Brain microvascular endothelial cell (primary cell): ENCODE results near the gene TMEM123.

Source experiments
- DNase-seq: peaks from one replicate; pipeline ENCODE4 v3.0.0-alpha.2; 2020
- H3K27ac ChIP-seq: fragments of 250-450 bp; sonication (Bioruptor Pico); 2 replicates; pipeline ENCODE4 v1.5.1; 2020; ENCODE audit warnings: mild to moderate bottlenecking, moderate library complexity
- H3K27me3 ChIP-seq: fragments of 250-450 bp; sonication (Bioruptor Pico); replicated peaks from 2 replicates; pipeline ENCODE4 v1.5.1; 2020; ENCODE audit warnings: mild to moderate bottlenecking
- H3K36me3 ChIP-seq: fragments of 250-450 bp; sonication (Bioruptor Pico); replicated peaks from 2 replicates; pipeline ENCODE4 v1.5.1; 2020; ENCODE audit warnings: mild to moderate bottlenecking
- H3K4me3 ChIP-seq: 2 replicates; pipeline ENCODE4 v1.5.1; 2011; ENCODE audit warnings: low read depth, mild to moderate bottlenecking, control low read depth, low read length, moderate library complexity
- CTCF ChIP-seq: IDR thresholded peaks from 2 replicates; pipeline ENCODE4 v1.5.1; 2011; ENCODE audit warnings: low read depth, mild to moderate bottlenecking, moderate library complexity, low read length, control low read depth, inconsistent platforms; ENCODE audit errors: missing control alignments
- in situ Hi-C: cut with HindIII; loops from 2 replicates; pipeline ENCODE4 v1.10.0; 2017; ENCODE audit warnings: low sequenced_read_pairs, low pct_ligation_motif_present

The TMEM123 gene

DNA sequence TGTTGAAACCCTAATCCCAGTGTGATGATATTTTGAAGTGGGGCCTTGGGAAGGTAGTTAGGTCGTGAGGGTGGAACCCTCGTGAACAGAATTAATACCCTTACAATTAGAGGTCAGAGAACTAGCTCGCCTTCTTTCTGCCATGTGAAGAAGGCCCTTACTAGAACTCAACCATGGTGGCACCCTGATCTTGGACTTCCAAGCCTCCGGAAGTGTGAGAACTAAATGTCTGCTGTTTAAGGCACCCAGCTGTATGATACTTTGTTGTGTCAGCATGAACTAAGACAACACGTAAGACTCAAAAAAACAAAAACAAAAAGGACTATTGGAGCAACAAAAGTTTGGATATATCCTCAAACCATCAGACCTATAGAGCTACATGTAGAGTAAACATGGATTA, 52.0 kb downstream of the TMEM123 start:
- no peak for DNase-seq
- Histone ChIP-seq H3K36me3 (peaks cover 25% of the 10 kb centered on the region), H3K27ac (no peak overlapping the region), H3K27me3 (no peaks in the 10 kb centered on the region), H3K4me3 (no peak overlapping the region)
- in situ Hi-C loops, result no loop called here
- TF ChIP-seq CTCF, result no peak

- no peak overlapping the region for H3K4me3 ChIP-seq
- in situ Hi-C loops, result no loop called here
- DNase-seq, result no peak
- no peaks in the 10 kb centered on the region for H3K27me3 ChIP-seq
- peaks cover 30% of the 10 kb centered on the region for H3K36me3 ChIP-seq
- no peak for TF ChIP-seq CTCF
- H3K27ac ChIP-seq, result no peak overlapping the region
Observed at GRCh38 chr11:102399189-102399588, 53.4 kb downstream of the TMEM123 start.

- H3K27ac ChIP-seq, result no peak overlapping the region
- no peak for TF ChIP-seq CTCF
- DNase-seq, result no peak
- H3K36me3 ChIP-seq, result peaks cover 35% of the 10 kb centered on the region
- H3K27me3 ChIP-seq, result no peaks in the 10 kb centered on the region
- no peak overlapping the region for H3K4me3 ChIP-seq
- in situ Hi-C loops, result no loop called here
Observed at GRCh38 chr11:102398297-102398696, 54.3 kb downstream of the TMEM123 start.

DNA sequence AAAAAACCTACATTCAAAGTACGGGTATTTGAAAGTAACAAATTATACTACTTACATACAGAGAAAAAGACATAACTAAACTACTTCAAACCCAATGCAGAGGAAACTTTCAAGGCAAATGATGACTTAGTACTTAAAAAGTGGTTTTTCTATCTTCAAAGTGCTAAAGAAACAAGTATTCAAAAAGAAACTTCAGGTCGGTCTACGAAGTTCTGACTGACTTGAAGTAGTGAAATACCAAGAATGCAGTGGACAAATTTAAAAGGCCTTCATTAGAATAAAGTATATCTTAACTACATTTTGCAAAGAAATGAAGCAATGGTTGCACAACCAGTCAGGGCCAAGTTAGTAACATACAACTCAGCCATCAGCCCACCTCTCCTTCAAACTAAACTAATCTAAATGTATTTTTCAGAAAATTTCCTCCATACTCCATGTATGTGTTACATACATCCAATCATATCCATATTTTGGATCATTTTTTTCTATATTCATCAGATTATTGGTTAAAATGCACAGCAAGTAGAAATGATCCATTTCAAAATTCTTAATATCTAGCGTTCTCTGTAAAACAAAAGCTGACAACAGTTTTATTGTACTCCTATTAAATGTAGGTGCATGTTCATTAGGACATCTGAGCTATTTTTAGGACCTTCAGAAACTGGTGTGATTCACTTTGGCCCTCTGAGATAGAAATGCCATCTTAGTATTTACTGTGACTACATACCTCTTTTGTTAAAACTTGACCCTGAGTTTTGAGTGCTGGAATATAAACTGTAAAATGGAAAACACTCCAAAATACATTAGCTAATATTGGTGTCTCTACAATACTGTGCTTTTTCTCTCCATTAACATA, 55.6 kb downstream of the TMEM123 start:
- no peak for DNase-seq
- H3K36me3 ChIP-seq, result peaks cover 46% of the 10 kb centered on the region
- in situ Hi-C loops, result no loop called here
- no peak overlapping the region for H3K4me3 ChIP-seq
- H3K27ac ChIP-seq, result no peak overlapping the region
- no peaks in the 10 kb centered on the region for H3K27me3 ChIP-seq
- TF ChIP-seq CTCF, result no peak

DNA sequence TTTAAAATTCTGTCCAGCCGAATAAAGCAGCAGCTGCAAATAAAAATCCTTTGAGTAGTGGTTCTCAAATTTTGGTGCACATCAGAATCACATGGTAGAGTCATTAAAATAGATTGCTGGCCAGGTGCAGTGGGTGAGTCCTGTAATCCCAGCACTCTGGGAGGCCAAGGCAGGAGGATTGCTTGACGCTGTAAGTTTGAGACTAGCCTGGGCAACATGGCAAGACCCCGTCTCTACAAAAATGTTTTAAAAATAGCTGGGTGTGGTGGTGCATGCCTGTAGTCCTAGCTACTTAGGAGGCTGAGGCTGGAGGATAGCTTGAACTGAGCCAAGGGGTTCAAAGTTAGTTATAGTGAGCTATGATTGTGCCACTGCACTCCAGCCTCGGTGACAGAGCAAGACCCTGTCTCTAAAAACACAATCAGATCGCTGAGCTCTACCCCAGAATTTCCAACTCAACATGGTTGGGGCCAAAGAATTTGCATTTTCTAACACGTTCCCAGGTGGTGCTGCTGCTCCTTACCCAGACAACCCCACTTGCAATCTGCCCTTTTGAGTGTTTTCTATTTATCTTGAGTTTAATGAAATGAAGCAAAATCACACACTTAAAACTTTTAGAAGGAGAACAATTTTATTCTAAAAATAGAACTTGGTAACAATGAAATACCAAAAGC, 56.7 kb downstream of the TMEM123 start:
- DNase-seq, result no peak
- Histone ChIP-seq H3K27ac (no peak overlapping the region), H3K36me3 (peaks cover 53% of the 10 kb centered on the region), H3K27me3 (no peaks in the 10 kb centered on the region), H3K4me3 (no peak overlapping the region)
- in situ Hi-C loops, result no loop called here
- TF ChIP-seq CTCF, result no peak
